Ovary (tissue), 9 donors: Measurements from ENCODE around the gene MSTO1. TPM values are rescaled to one million over a fixed set of nuclear protein-coding genes. Genes with fewer than 3 reads are reported as not detected.
"Not testable (repeated sequence)": the region's sequence is repeated elsewhere in the genome, so short reads cannot be mapped to it uniquely, and the experiment has no call there.

ENCODE experiments used
- DNase-seq, 5 donors: peaks; one replicate each; pipeline ENCODE4 v3.0.0-alpha.2; 2019 to 2020
- H3K27ac ChIP-seq, 2 donors: fragments of 200-600 bp; one replicate each; pipeline versions ENCODE4 v1.5.1 to v1.8.0; 2019 to 2022
- H3K27me3 ChIP-seq: fragments of 200-600 bp; one replicate; pipeline ENCODE4 v1.8.0; 2022
- H3K36me3 ChIP-seq: fragments of 200-600 bp; sonication (generic); one replicate; pipeline ENCODE4 v1.5.1; 2019
- H3K4me1 ChIP-seq: one replicate; pipeline ENCODE4 v1.8.1; 2013; ENCODE audit warnings: mild to moderate bottlenecking, moderate library complexity; ENCODE audit not compliant: insufficient read depth
- H3K4me3 ChIP-seq: fragments of 200-600 bp; sonication (generic); one replicate; pipeline ENCODE4 v1.5.1; 2017
- H3K9me3 ChIP-seq, 2 donors: fragments of 200-600 bp in 1 of 2; sonication (generic) in 1 of 2; one replicate each; pipeline versions ENCODE4 v1.5.1 to v1.8.1; 2013 to 2019; ENCODE audit warnings: mild to moderate bottlenecking in 1 of 2, moderate library complexity in 1 of 2
- EP300 ChIP-seq: sonication (generic); formaldehyde crosslinking; IDR thresholded peaks from one replicate; pipeline ENCODE4 v1.6.1; 2017; ENCODE audit warnings: antibody characterized with exemption
- POLR2A ChIP-seq: fragments of 450-650 bp; IDR thresholded peaks from one replicate; pipeline ENCODE4 v1.6.1; 2017; ENCODE audit warnings: antibody characterized with exemption, mild to moderate bottlenecking, moderate library complexity
- WGBS, 3 donors: extraction: QIAGEN DNeasy Blood & Tissue Kit in 1 of 3; methylation state at CpG; one replicate each; pipeline versions ENCODE4 v1.1.5 to v1.1.7; 2013 to 2017; 5-methylcytosine and 5-hydroxymethylcytosine counted together
- intact Hi-C, 4 donors: fragments of 100-400 bp; cut with DNase I; formaldehyde crosslinking; loops; one replicate each; pipeline versions ENCODE4 v1.11.0 to v1.15.1; 2022 to 2023
- polyA plus RNA-seq, 2 donors: library from polyadenylated mRNA; stranded (reverse); fragments of 200-250 nt in 1 of 2; fragments of 350-450 nt in 1 of 2; fragmentation: Illumina TruSeq in 1 of 2; extraction: RNeasy Lipid Tissue Mini Kit (QIAGEN cat#74804) in 1 of 2; gene quantifications; one replicate each; pipeline ENCODE4 v1.2.3, GENCODE V29; 2013 to 2014
- total RNA-seq, 7 donors: library from RNA; depleted of rRNA in 2 of 7; stranded (reverse); fragments of >200 nt in 2 of 7; fragmentation: NEBNext Ultra II Directional in 3 of 7; extraction: Animal tissue kit (Norgen Biotek cat#: 25700) in 3 of 7; gene quantifications; one replicate each; pipeline versions ENCODE4 v1.1.0 to v1.2.4, GENCODE V29; 2016 to 2023
- TF ChIP-seq, protein P1 (sequence below), 3 donors: fragments of 450-650 bp in 2 of 3; fragments of 200-600 bp in 1 of 3; IDR thresholded peaks; one replicate each; pipeline versions ENCODE4 v1.5.1 to v1.8.0; 2016 to 2022; ENCODE audit warnings: antibody characterized with exemption in 3 of 3, mild to moderate bottlenecking in 1 of 3
- donor health status: DM: no; HTN: no; CAD: no; lungs with moderate emphysema.
- donor health status: DM: no; HTN: no; CAD: no.
- donor health status: Bipolar disorder and iron deficiency.
- donor health status: DM: yes; HTN: yes; CAD: no.
- donor health status: DM: no; HTN: no; CAD: no.
- donor health status: DM: yes; HTN: yes; CAD: no.

The MSTO1 gene
- total and polyA plus RNA-seq, 9 donors: 13.8 to 96.2 (median 51.3) TPM

DNA sequence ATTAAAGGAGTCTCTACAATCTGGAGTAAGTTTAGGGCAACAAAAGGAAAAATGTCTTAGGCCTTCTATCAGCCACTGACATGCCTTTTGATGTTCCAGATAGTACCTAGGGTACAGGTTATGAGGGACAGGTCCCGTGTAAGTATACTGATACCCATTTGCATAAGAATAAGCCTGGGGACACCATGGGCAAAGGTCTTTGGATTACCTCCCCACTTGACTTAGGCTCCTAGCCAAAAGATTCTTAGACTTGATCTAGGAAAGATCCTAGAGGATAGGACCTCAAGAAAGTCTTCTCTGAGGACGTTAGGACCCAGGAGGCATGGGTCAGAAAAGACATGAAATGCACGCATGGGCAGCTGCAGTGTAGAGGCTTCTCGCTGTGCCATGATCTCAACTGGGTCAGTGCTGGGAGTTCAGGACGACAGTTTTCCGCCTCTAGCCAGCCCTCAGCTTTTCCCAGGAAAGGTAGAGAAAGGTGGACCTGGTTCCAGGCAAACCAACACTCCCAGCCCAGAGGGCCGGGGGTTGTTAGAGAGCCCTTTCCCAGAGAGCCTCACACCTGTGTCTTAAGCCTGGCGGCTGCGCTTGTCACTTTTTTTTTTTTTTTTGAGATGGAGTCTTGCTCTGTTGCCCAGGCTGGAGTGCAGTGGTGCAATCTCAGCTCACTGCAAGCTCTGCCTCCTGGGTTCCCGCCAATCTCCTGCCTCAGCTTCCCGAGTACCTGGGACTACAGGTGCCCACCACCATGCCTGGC, 26.6 kb downstream of the MSTO1 start:
- TF ChIP-seq, protein P1, sequence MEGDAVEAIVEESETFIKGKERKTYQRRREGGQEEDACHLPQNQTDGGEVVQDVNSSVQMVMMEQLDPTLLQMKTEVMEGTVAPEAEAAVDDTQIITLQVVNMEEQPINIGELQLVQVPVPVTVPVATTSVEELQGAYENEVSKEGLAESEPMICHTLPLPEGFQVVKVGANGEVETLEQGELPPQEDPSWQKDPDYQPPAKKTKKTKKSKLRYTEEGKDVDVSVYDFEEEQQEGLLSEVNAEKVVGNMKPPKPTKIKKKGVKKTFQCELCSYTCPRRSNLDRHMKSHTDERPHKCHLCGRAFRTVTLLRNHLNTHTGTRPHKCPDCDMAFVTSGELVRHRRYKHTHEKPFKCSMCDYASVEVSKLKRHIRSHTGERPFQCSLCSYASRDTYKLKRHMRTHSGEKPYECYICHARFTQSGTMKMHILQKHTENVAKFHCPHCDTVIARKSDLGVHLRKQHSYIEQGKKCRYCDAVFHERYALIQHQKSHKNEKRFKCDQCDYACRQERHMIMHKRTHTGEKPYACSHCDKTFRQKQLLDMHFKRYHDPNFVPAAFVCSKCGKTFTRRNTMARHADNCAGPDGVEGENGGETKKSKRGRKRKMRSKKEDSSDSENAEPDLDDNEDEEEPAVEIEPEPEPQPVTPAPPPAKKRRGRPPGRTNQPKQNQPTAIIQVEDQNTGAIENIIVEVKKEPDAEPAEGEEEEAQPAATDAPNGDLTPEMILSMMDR (IDR thresholded peaks at IDR 0.05): no peak
- TF ChIP-seq POLR2A: no peak
- no peak for TF ChIP-seq EP300
- Histone ChIP-seq H3K27me3 (no peaks in the 10 kb centered on the region), H3K36me3 (no peaks in the 10 kb centered on the region), H3K9me3 (no peaks in the 10 kb centered on the region), H3K4me1 (no peaks in the 10 kb centered on the region), H3K4me3 (no peak overlapping the region), H3K27ac (no peak overlapping the region)
- WGBS, 3 donors: 88 to 90% (median 88%) methylated on average over 11 of the region's 11 CpGs
- intact Hi-C loops: no loop called here
- DNase-seq: no peak

DNA sequence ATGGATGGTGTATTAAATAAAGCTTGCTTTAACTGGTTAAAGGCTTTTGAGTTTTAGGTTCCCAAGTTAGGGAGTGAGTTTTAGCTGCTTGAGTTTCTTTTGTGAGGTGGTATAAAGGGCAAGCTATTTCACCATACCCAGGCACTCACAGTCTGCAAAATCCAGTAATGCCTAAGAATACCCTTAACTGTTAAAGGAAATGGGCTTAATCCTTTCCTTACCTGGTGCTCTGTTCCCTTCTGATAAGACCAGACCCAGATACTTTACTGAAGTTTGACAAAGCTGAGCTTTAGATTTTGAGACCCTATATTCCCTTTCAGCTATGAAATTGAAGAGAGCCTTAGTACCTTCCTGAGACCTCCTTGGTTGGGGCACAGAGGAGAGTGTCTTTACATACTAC, 30.3 kb downstream of the MSTO1 start:
- TF ChIP-seq EP300 (no peak), POLR2A (no peak)
- TF ChIP-seq, protein P1 (IDR thresholded peaks at IDR 0.05): no peak
- no peak for DNase-seq
- intact Hi-C loops: no loop called here

DNA sequence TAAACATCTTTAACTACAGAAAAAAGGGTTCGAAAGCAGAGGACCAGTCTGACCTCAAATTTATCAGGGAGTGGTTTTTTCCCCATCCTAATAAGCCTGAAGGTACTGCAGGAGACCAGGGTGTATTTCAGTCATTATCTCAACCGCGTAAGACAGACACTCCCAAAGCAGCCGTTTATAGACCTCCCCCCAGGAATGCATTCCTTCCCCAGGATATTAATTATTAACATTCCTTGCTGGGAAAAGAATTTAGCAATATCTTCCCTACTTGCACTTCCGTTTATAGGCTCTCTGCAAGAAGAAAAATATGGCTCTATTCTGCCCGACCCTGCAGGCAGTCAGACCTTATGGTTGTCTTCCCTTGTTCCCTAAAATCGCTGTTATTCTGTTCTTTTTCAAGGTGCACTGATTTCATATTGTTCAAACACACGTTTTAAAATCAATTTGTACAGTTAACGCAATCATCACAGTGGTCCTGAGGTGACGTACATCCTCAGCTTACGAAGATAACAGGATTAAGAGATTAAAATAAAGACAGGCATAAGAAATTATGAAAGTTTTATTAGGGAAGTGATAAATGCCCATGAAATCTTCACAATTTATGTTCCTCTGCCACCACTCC, 32.7 kb downstream of the MSTO1 start:
- 68 to 75% (median 72%) methylated on average over 11 of the region's 11 CpGs for WGBS, 3 donors

More for the DNA sequence above, 30.3 kb downstream of the MSTO1 start:
- Histone ChIP-seq H3K36me3 (no peaks in the 10 kb centered on the region), H3K4me1 (no peaks in the 10 kb centered on the region), H3K27ac (no peak overlapping the region), H3K27me3 (no peaks in the 10 kb centered on the region), H3K9me3 (no peaks in the 10 kb centered on the region), H3K4me3 (no peak overlapping the region)

DNA sequence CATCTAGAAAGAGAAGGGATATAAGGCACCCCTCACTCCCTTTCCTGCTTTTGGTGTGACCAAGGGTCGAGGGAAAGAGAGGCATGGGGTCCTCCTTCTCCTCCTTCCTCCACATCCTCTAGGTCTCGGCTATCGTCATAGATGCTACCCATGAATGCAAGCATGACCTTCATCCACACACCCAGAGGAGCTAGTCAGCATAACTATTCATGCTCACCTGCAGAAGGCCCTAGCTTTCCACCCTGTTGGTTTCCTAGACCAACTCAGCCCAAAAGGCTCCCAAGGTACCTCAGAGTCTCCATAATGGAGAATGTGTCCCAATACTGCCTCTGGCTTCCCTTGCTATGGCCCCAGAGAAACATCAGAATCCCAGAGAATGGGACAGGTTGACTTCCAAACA, 33.2 kb downstream of the MSTO1 start:
- no peak for DNase-seq
- no peak for TF ChIP-seq EP300
- TF ChIP-seq POLR2A: no peak
- TF ChIP-seq, protein P1 (IDR thresholded peaks at IDR 0.05): no peak
- no peaks in the 10 kb centered on the region for H3K9me3 ChIP-seq
- no peaks in the 10 kb centered on the region for H3K27me3 ChIP-seq
- 80 to 92% (median 85%) methylated on average over 3 of the region's 3 CpGs for WGBS, 3 donors
- no peaks in the 10 kb centered on the region for H3K36me3 ChIP-seq
- no peak overlapping the region for H3K27ac ChIP-seq
- no peaks in the 10 kb centered on the region for H3K4me1 ChIP-seq
- intact Hi-C loops: no loop called here
- no peak overlapping the region for H3K4me3 ChIP-seq

More for the DNA sequence above, 32.7 kb downstream of the MSTO1 start:
- H3K27me3 ChIP-seq, H3K27ac ChIP-seq, H3K36me3 ChIP-seq, H3K9me3 ChIP-seq, H3K4me3 ChIP-seq, H3K4me1 ChIP-seq, DNase-seq, intact Hi-C loops: not testable (repeated sequence)

DNA sequence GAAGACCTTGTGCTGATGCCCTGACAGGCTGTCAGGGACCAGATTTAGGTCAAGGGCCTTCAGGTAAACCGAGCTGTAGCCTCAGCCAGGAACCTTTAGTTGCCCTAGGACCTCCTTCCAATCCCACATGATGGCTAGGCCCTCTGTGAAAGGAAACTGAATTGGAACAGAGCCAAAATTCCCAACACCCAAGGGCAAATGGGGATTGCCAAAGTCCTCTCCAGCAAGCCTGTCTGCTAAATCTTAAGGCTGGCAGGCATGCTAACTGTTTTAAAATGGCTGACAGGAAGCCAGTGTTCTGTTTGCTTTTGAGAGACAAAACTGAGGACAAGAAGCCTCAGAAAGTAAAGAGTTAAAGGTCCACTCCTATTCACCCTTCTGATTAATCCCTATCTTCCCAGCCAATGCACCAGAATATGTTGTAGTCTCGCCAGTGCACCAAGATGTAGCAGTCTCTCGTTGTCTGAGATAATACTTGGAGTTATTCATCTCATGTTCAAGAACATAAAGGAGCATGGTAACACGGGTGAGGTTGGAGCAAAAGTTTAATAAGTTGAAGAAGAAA, 35.1 kb downstream of the MSTO1 start:
- TF ChIP-seq EP300 (no peak), POLR2A (no peak)
- TF ChIP-seq, protein P1 (IDR thresholded peaks at IDR 0.05): no peak
- Histone ChIP-seq H3K4me3 (no peak overlapping the region), H3K27ac (no peak overlapping the region), H3K36me3 (no peaks in the 10 kb centered on the region), H3K9me3 (no peaks in the 10 kb centered on the region), H3K4me1 (no peaks in the 10 kb centered on the region), H3K27me3 (no peaks in the 10 kb centered on the region)
- intact Hi-C loops: no loop called here
- WGBS, 3 donors: 40 to 59% (median 54%) methylated on average over 4 of the region's 4 CpGs
- DNase-seq: no peak
